Activated T-helper 9 cell treated with anti-CD3 and anti-CD28 coated beads, Interleukin-2, amount 50 U/mL, for 16 hours (primary cell): ENCODE results near the gene KCNJ10.
"Not testable (repeated sequence)": the region's sequence is repeated elsewhere in the genome, so short reads cannot be mapped to it uniquely, and the experiment has no call there.

Experiments
- DNase-seq: peaks from one replicate; pipeline ENCODE4 v3.0.0-alpha.2; 2020; ENCODE audit warnings: low read depth

The KCNJ10 gene

DNA sequence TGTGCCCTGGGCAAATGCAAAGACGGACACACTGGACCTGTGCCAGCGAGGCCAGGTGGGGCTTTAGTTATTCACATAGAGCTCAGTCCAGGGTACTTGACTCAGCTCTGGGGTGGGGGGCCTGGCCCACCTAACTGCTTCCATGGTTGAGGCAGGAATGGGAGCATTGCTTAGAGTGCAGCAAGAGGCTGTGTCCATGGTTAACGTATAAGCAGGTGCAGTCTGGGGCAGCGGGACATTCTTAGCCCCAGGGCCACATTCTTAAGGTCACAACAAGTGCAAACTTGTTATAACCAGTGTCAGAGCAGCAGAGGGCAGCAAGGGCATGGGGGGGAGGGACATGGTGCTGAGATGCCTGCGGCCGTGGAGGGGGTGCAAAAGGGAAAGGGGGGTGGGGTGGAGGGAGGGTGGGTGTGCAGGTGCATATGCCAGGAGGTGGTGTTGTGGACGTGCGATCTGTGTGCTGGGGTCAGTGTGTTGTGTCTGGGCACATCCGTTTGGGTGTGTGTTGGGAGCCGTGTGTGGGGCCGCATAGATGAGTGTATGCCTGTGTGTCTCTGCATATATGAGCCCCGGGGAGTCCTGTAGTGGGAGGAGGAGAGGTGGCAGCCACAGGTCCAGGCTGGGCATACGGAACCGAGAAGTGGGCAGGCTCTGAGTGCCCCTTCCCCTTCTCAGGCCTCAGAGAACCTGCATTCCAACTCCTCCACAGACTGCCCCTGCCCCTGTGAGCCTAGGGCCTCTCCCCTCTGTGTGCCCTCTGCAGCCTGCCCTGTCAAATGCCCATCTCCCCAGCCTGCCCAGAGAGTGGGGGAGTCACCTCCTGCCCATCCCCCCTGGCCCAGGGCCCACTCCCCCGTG, 8.4 kb downstream of the KCNJ10 start:
- DNase-seq: no peak

DNA sequence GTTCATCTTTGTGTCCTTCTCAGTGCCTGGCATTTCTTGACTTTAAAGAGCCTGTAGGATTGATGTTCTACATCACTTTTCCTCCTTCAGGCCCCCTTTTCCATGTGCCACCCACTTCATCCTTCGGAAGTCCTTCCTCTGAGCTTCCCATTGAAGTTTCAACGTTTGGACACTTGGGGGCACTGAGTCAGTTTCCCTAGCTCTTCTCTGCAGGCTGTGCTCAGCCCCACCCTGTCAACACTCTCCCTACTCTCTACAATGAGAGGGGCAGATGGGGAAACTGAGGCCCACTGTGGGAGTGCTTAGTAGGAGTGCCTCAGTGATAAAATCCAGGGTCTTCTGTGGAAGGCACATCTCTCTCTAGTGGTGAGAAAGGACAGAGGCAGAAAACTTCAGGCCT, 11.9 kb downstream of the KCNJ10 start:
- no peak for DNase-seq

- DNase-seq: no peak
These were observed 13.3 kb downstream of the KCNJ10 start for GRCh38 chr1:160056648-160057169.

- no peak for DNase-seq
These were observed 16.2 kb downstream of the KCNJ10 start for GRCh38 chr1:160053548-160054365.

DNA sequence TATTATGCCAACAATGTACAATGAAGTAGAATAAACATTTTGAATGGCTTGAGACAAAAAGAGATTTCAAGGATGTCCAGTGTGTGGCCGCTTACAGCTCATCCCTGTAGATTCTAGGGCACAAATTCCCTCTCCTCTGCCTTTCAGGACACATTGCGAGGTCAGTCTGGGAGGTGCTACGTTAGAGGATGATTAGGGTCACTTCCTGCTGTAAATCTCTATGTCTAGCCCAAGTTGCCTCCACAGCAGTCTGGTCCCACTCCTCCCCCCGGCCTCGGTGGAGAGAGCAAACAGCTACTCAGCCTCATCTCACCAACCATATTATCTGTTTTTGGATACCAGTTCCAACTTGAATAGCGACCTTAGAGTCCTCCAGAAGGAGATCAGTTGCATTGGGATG, 17.0 kb downstream of the KCNJ10 start:
- DNase-seq: no peak

GRCh38 chr1:160050619-160051018, 19.3 kb downstream of the KCNJ10 start:
- no peak for DNase-seq

- DNase-seq: not testable (repeated sequence)
These were observed 19.8 kb downstream of the KCNJ10 start for GRCh38 chr1:160050182-160050581.

- DNase-seq: no peak
These were observed 20.9 kb downstream of the KCNJ10 start for GRCh38 chr1:160049101-160049500.

DNA sequence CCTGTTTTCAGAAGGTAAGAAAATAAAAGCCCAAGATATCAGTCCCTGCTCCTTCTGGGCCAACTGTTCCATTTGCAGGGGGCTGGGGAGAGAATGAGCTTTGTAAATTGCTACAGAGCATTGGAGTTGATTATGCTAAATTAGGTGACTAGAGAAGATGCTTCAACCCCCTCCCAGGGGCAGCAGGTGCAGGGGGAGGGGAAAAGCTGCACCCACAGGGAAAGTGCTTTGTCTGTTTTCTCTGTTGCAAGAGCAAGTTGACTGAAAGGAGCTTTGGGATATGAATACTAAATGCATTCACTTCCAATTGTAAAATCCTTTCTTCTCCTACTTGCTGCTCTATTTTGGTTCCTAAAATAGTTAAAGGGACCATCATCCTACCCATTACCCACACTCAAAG, 21.6 kb downstream of the KCNJ10 start:
- DNase-seq: no peak

- DNase-seq: no peak
These were observed 22.6 kb downstream of the KCNJ10 start for GRCh38 chr1:160047111-160047991.

DNA sequence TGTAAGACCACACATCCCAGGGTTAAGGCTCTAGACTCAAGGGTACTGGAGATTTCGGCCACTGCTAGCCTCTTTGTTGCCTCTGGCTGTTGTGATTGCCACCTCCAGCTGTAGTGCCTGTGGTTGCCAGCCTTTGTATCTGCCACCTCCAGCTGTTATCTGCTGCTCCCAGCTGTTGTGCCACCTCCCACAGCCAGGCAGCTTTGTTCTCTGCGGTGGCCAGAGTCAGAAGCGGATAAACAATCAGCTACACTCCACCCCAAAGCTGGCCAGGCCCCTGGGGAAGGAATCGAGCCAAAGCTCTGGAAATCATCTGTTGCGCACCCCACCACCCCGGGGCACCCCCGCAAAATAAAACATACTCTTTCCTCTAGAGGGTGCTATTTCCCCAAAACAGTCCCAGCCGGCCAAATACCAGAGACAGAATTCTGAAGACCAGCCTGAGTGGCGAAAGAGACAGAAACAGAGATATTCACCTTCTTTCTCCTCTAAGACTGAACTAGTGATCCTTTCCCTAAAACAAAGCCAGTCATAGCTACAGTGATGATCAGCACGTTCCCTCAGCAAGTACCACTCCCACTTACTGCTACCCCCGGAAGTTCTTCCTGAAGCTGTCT, 23.4 kb downstream of the KCNJ10 start:
- no peak for DNase-seq

DNA sequence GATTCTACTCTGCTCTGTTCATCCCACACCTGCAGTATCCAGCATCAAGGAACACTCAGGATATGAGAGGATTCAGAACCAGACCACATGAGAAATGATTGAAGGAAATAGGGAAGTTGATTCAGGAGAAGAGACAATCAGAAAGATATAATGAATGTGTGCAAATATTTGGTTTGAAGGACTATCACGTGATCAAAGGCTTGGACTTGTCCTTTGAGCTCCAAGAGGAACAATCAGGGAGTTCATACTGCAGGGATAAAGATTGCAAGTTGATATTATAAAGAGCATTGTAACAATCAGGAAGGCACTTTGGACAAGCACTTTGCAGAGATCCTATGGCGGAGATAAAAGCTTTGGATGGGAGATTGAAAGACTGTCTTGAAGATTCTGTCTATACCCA, 24.3 kb downstream of the KCNJ10 start:
- no peak for DNase-seq

DNA sequence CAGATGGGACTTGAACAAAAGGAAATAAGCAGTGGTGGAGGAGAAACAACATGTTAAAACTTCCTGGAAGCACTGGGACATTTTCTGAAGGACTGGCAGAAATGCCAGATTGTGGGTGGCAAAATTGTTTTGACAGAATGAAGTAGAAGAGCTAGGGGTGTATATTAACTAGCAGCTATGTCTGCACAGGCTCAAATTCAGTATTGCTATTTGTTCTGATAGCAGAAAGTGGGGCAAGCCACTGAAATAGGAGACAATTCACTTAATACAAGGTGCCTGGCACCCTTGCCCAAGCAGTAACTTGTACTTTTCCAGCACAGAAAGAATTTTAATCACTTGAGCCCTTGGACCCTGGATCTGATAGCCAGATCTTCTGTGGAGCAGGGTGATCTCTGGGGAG, 26.4 kb downstream of the KCNJ10 start:
- no peak for DNase-seq

- no peak for DNase-seq
These were observed 29.5 kb downstream of the KCNJ10 start for GRCh38 chr1:160040476-160040875.

DNA sequence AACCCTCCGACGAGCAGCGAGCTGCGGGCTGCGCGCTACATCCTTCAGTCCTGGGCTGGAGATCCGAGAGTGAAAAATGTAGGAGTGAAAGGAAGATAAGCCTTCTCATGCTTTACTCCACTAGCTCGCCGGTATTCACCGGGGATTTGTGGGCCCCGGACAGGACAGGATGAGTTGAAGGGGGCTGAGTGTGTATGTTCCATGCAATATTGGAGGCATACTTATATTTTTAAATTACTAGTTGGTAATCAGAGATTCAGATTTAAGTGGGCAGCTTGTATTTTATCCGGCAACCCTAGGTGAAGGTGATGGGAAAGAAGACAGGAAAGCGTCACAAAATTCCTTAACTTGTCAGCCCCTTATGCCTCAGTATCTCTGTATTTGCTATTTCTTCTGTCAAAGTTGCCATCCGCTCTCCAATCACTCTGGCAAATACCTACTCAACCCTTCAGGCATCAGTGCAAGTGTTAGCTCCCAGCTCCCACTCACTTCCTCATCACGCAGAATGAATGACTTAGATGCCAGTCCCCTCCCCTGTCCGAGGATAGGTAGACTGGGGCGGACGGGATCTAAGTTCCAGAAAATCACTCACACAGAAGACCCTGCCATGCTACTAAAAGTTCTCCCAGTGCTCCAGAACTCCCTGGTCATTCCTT, 37.7 kb downstream of the KCNJ10 start:
- DNase-seq: no peak

DNA sequence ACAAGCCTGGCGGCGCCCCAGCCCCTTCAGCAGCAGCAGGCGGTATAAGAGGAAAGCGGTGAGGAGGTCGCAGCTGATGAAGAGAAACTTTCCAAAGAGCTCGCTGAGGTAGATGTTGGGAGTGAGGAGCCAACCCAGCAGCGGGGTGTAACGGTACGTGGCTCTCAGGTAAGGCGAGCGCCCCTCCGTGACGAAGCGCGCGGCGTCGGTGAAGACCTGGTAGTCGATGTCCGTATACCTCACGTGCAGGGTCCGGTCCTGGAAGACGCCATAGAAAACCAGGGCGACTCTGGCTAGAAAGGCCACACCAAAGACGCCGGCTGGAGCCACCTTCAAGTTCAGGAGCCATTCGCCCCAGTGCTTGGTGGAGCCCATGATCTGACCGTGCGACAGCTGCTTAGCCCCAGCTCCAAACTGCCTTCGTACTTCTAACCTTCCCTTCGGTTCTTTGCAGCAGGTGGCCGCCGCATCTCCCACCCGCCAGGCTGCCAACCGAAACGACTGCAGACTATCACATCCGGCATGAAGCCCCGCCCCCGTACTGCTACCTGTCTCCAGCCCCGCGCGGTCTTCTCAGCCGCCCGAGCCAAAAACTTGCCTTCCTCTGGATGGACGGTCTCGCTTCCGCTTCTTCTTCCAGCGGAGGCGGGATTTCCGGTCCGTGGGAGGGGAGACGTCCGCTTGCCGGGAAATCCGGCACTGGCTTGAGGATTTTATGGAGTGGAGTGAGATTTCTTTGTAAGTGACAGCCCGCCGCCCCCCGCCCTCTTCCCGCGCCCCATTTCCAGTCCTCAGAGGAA, 38.4 kb downstream of the KCNJ10 start, which contains the start of gene PIGM:
PIGM (minus strand) TSS at position 626 of the 800 bp plus-strand sequence; CDS start at position 375, 251 bp downstream.
- peak; percentile 90 for DNase-seq

DNA sequence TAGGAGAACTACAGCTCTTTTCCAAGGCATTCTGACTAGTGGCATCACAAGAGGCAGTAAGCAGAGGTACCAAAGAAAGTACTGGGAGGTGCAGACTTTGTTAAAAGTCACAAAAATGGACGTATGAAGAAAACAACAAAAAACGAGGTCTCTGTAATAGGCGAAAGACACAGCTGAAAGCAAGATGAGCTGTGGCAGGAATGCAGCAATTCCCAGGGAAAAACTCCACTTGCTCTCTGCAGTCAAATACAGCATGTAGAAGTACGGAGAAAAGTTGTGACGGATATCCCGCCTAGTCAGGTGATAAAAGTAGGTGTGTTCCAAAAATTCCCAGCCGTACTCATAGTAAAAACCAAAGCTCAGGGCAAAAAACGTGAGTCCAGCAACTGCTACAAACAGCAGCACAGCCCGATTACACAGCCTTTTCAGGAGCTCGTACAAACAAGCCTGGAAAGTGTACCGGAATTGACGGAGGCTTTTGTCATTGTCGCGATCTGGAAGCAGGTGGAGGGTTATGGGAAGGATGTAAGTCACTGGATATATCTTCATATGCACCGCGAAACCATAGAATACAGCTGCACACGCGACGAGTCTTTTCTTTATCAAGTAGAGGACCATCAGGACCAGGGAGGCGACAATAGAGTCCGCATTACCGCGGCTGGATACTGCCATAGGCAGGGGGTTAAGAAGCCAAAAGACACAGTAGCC, 39.1 kb downstream of the KCNJ10 start:
- DNase-seq: no peak

DNA sequence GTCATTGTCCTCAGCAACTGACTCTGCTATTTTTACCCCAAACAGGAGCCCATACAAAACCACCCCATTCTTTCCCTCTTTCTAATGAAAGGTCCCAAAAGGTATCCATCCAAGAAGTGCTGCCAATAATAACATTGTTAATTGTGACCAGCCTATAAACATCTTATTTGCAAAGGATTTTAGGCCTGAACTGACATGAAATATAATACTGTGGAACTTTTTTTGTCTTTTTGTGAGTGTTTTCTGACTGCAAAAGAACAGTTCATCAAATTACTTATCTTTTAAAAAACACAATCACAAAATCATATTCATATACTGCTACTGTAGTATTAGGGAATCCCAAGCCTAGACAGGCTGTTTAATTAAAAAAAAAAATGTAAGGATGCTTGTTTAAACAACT, 41.5 kb downstream of the KCNJ10 start:
- no peak for DNase-seq

- DNase-seq: no peak
These were observed 44.6 kb downstream of the KCNJ10 start for GRCh38 chr1:160025314-160025713.
